ENCODE results near the gene NBL1.

NBL1 gene

GRCh38 chr1:19662313-19662712 lies 18.2 kb downstream of the NBL1 start:
- no peak for ATAC-seq
- TF ChIP-seq PPARA (CRISPR knock-in tag; IDR thresholded peaks at IDR 0.05; ENCODE audit: borderline replicate concordance) (no peak), RARB (CRISPR knock-in tag; IDR thresholded peaks at IDR 0.05) (no peak), TSHZ2 (CRISPR knock-in tag; IDR thresholded peaks at IDR 0.05) (no peak), ZC3H10 (CRISPR knock-in tag; IDR thresholded peaks at IDR 0.05) (no peak), ZNF70 (CRISPR knock-in tag; IDR thresholded peaks at IDR 0.05) (no peak), SNAI2 (CRISPR knock-in tag; IDR thresholded peaks at IDR 0.05) (no peak), ESRRG (CRISPR knock-in tag; IDR thresholded peaks at IDR 0.05) (no peak)

GRCh38 chr1:19664453-19665185 lies 20.5 kb downstream of the NBL1 start, which contains the start of gene HTR6:
Gene HTR6, plus strand, starts transcription at chr1:19664875. Its CDS starts 879 bp downstream, at chr1:19665754.
- TF ChIP-seq ZC3H10 (CRISPR knock-in tag; IDR thresholded peaks at IDR 0.05) (no peak), OSR1 (CRISPR knock-in tag; IDR thresholded peaks at IDR 0.05) (no peak), ESRRG (CRISPR knock-in tag; IDR thresholded peaks at IDR 0.05) (no peak), PATZ1 (CRISPR knock-in tag; IDR thresholded peaks at IDR 0.05; ENCODE audit: borderline replicate concordance) (no peak), TOX (CRISPR knock-in tag; IDR thresholded peaks at IDR 0.05; ENCODE audit: borderline replicate concordance) (no peak), ZFP30 (CRISPR knock-in tag; IDR thresholded peaks at IDR 0.05) (no peak), TSHZ2 (CRISPR knock-in tag; IDR thresholded peaks at IDR 0.05) (no peak), ZNF8 (CRISPR knock-in tag; IDR thresholded peaks at IDR 0.05) (no peak), ZFP3 (CRISPR knock-in tag; IDR thresholded peaks at IDR 0.05) (no peak), ZNF565 (CRISPR knock-in tag; conservative IDR thresholded peaks at IDR 0.05; ENCODE audit: low read depth) (no peak), TCF4 (CRISPR knock-in tag; IDR thresholded peaks at IDR 0.05; ENCODE audit: borderline replicate concordance) (no peak), POU6F1 (CRISPR knock-in tag; IDR thresholded peaks at IDR 0.05; ENCODE audit: borderline replicate concordance, low read depth) (no peak), ZNF70 (CRISPR knock-in tag; IDR thresholded peaks at IDR 0.05) (no peak), SNAI2 (CRISPR knock-in tag; IDR thresholded peaks at IDR 0.05) (no peak), BACH2 (CRISPR knock-in tag; IDR thresholded peaks at IDR 0.05; ENCODE audit: borderline replicate concordance) (no peak), RARB (CRISPR knock-in tag; IDR thresholded peaks at IDR 0.05) (no peak), ISL1 (CRISPR knock-in tag; IDR thresholded peaks at IDR 0.05) (no peak), CSDC2 (CRISPR knock-in tag; IDR thresholded peaks at IDR 0.05) (no peak)
- ATAC-seq: peak; percentile 32; the same call in 2 of the 3 replicates

GRCh38 chr1:19665186-19665495 lies 21.0 kb downstream of the NBL1 start:
- TF ChIP-seq ZNF565 (CRISPR knock-in tag; conservative IDR thresholded peaks at IDR 0.05; ENCODE audit: low read depth) (no peak), SNAI2 (CRISPR knock-in tag; IDR thresholded peaks at IDR 0.05) (no peak), ESRRG (CRISPR knock-in tag; IDR thresholded peaks at IDR 0.05) (no peak), CREB5 (CRISPR knock-in tag; IDR thresholded peaks at IDR 0.05; ENCODE audit: low read depth) (no peak), ARNTL (CRISPR knock-in tag; IDR thresholded peaks at IDR 0.05; ENCODE audit: borderline replicate concordance, low read depth) (no peak), PPARA (CRISPR knock-in tag; IDR thresholded peaks at IDR 0.05; ENCODE audit: borderline replicate concordance) (no peak), BACH2 (CRISPR knock-in tag; IDR thresholded peaks at IDR 0.05; ENCODE audit: borderline replicate concordance) (no peak), ZFP30 (CRISPR knock-in tag; IDR thresholded peaks at IDR 0.05) (no peak), CSDC2 (CRISPR knock-in tag; IDR thresholded peaks at IDR 0.05) (no peak), CSRNP3 (CRISPR knock-in tag; IDR thresholded peaks at IDR 0.05) (no peak), TOX (CRISPR knock-in tag; IDR thresholded peaks at IDR 0.05; ENCODE audit: borderline replicate concordance) (no peak), ISL1 (CRISPR knock-in tag; IDR thresholded peaks at IDR 0.05) (no peak)

More at GRCh38 chr1:19665186-19665495, 21.0 kb downstream of the NBL1 start:
- ATAC-seq: no peak

All from SK-N-SH treated with all-trans-retinoic acid at 6 μM for 48 hours (cell line).